HS-5 (cell line): ENCODE results near the gene FBXW8.

Experiments used
- DNase-seq: peaks from one replicate; pipeline ENCODE4 v3.0.0-alpha.2; 2012; ENCODE audit warnings: low read depth

The FBXW8 gene

GRCh38 chr12:116990971-116991966, 80.5 kb downstream of the FBXW8 start:
- DNase-seq: no peak

- DNase-seq: no peak
Observed at GRCh38 chr12:116996093-116996492, 85.3 kb downstream of the FBXW8 start.

GRCh38 chr12:116996621-116997020, 85.9 kb downstream of the FBXW8 start:
- no peak for DNase-seq

- DNase-seq: no peak
Observed at GRCh38 chr12:116999066-116999465, 88.3 kb downstream of the FBXW8 start.

GRCh38 chr12:117000316-117000715, 89.6 kb downstream of the FBXW8 start:
- DNase-seq: no peak

GRCh38 chr12:117002051-117002817, 91.5 kb downstream of the FBXW8 start:
- DNase-seq: no peak

- no peak for DNase-seq
Observed at GRCh38 chr12:117003883-117004404, 93.2 kb downstream of the FBXW8 start.

- DNase-seq: no peak
Observed at GRCh38 chr12:117005417-117006046, 94.8 kb downstream of the FBXW8 start.

- DNase-seq: no peak
Observed at GRCh38 chr12:117006333-117006732, 95.6 kb downstream of the FBXW8 start.

GRCh38 chr12:117007577-117007976, 96.8 kb downstream of the FBXW8 start:
- DNase-seq: no peak

GRCh38 chr12:117009759-117010158, 99.0 kb downstream of the FBXW8 start:
- DNase-seq: no peak

- DNase-seq: no peak
Observed at GRCh38 chr12:117010693-117011451, 100.1 kb downstream of the FBXW8 start.

- DNase-seq: no peak
Observed at GRCh38 chr12:117011988-117012805, 101.4 kb downstream of the FBXW8 start.

GRCh38 chr12:117013726-117014125, 103.0 kb downstream of the FBXW8 start:
- DNase-seq: no peak

GRCh38 chr12:117014342-117014887, 103.7 kb downstream of the FBXW8 start:
- DNase-seq: no peak

- DNase-seq: no peak
Observed at GRCh38 chr12:117015811-117016210, 105.1 kb downstream of the FBXW8 start.

- no peak for DNase-seq
Observed at GRCh38 chr12:117017807-117018206, 107.1 kb downstream of the FBXW8 start.

GRCh38 chr12:117018276-117018675, 107.5 kb downstream of the FBXW8 start:
- no peak for DNase-seq

- no peak for DNase-seq
Observed at GRCh38 chr12:117018685-117019084, 107.9 kb downstream of the FBXW8 start.

- DNase-seq: no peak
Observed at GRCh38 chr12:117019866-117020265, 109.1 kb downstream of the FBXW8 start.
